Cardiac muscle cell (in vitro differentiated cells and primary cell): ENCODE measurements around the gene DDR2. TPM values are rescaled to one million over a fixed set of nuclear protein-coding genes. Genes with fewer than 3 reads are reported as not detected.
A peak's percentile ranks its signal among the peaks of the same experiment; 100 is the strongest.

Experiments used
- DNase-seq, 2 donors: peaks; one replicate each; pipeline versions ENCODE4 v3.0.0 to v3.0.0-alpha.2; 2010 to 2017; ENCODE audit warnings: low read depth in 1 of 2, low spot score in 1 of 2
- H3K27ac ChIP-seq: fragments of 200-600 bp; sonication (generic); 2 replicates; pipeline ENCODE4 v1.5.1; 2016
- H3K27me3 ChIP-seq: fragments of 200-600 bp; sonication (generic); 2 replicates; pipeline ENCODE4 v1.6.0; 2016; ENCODE audit warnings: control low read depth
- H3K36me3 ChIP-seq: fragments of 200-600 bp; sonication (generic); 2 replicates; pipeline ENCODE4 v1.5.1; 2016; ENCODE audit warnings: control low read depth
- H3K4me1 ChIP-seq: fragments of 200-600 bp; sonication (generic); 2 replicates; pipeline ENCODE4 v1.8.1; 2017; ENCODE audit warnings: low read depth, mild to moderate bottlenecking, mixed run types
- H3K4me3 ChIP-seq: fragments of 200-600 bp; sonication (generic); 2 replicates; pipeline ENCODE4 v1.5.1; 2016; ENCODE audit warnings: mild to moderate bottlenecking
- H3K9me3 ChIP-seq: fragments of 200-600 bp; sonication (generic); 2 replicates; pipeline ENCODE4 v1.5.1; 2017; ENCODE audit warnings: low read depth, mild to moderate bottlenecking, control low read depth
- polyA plus RNA-seq: library from polyadenylated mRNA; unstranded; fragments of >200 nt; fragmentation: Nextera tagmentation; extraction: Ambion mirVana; gene quantifications from 2 replicates; pipeline ENCODE4 v1.2.1, GENCODE V29; 2016
- total RNA-seq: library from RNA; depleted of rRNA; stranded (reverse); fragments of >200 nt; gene quantifications from 2 replicates; pipeline ENCODE4 v1.2.3, GENCODE V29; 2016
- TF ChIP-seq, protein P1 (sequence below): IDR thresholded peaks from 2 replicates; pipeline ENCODE4 v1.5.1; 2012; ENCODE audit warnings: low read depth, mild to moderate bottlenecking, low read length

The DDR2 gene
- total and polyA plus RNA-seq, 2 experiments from 2014 or later: 1.3 to 1.4 TPM

DNA sequence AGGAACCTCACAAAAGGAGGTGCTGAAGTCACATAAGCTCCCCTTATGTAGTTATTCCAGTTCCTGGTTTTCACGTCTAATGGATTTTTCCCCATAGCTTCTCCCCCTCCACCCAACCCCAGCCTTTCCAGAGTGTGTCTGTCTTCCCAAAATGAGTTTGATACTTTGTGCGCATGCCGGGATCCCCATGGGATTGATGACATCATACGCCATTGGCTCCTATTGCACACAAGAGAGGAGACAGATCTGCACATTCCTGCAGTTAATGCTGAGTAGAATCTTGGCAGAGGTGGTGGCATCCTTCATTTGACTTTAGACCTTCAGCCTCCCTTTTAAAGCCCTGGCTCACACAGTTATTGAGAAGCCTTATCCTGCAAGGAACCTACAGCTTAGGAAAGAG lies 71.4 kb downstream of the DDR2 start:
- H3K27me3 ChIP-seq: no peaks in the 10 kb centered on the region
- peak in 1 of 2 donors; percentile 32 for DNase-seq
- H3K36me3 ChIP-seq: no peaks in the 10 kb centered on the region
- no peak overlapping the region for H3K27ac ChIP-seq
- H3K4me3 ChIP-seq: no peak overlapping the region
- H3K9me3 ChIP-seq: no peaks in the 10 kb centered on the region
- TF ChIP-seq, protein P1, sequence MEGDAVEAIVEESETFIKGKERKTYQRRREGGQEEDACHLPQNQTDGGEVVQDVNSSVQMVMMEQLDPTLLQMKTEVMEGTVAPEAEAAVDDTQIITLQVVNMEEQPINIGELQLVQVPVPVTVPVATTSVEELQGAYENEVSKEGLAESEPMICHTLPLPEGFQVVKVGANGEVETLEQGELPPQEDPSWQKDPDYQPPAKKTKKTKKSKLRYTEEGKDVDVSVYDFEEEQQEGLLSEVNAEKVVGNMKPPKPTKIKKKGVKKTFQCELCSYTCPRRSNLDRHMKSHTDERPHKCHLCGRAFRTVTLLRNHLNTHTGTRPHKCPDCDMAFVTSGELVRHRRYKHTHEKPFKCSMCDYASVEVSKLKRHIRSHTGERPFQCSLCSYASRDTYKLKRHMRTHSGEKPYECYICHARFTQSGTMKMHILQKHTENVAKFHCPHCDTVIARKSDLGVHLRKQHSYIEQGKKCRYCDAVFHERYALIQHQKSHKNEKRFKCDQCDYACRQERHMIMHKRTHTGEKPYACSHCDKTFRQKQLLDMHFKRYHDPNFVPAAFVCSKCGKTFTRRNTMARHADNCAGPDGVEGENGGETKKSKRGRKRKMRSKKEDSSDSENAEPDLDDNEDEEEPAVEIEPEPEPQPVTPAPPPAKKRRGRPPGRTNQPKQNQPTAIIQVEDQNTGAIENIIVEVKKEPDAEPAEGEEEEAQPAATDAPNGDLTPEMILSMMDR: no peak
- H3K4me1 ChIP-seq: peaks cover 5% of the 10 kb centered on the region

DNA sequence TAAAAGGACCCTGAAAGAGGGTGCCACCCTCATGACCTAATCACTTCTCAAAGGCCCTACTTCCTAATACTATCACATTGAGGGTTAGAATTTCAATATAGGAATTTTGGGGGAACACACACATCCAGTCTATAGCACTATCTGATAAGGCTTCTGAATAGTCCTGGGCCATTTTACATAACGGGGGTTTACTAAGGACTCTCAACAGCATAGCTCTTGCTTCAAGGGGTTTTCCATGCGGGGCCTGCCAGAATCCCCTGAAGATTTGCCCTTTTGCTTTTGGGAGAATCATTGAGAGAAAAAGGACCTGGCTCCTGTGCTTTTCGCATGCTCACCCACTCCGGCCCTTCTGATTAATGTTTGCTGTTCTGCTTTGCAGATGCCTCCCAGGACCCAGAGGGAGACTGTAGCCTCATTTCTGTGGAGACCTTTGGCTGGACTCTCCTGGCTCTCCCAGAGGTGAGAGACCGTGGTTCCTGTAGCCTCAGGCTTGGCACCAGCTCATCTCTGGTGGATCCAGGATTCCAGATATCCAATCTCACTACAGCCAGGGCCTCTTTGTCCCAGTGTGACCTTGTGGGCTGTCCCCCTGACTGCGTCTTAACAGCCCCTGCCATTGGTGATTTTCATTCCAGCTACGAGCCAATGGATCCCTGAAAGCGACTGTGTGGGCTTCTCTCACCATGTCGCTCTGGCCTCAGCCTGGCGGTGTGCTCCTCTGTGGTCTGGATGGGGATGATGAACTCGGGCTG lies 72.6 kb downstream of the DDR2 start:
- Histone ChIP-seq H3K9me3 (no peaks in the 10 kb centered on the region), H3K4me1 (peaks cover 5% of the 10 kb centered on the region), H3K4me3 (no peak overlapping the region), H3K36me3 (no peaks in the 10 kb centered on the region), H3K27ac (no peak overlapping the region), H3K27me3 (no peaks in the 10 kb centered on the region)
- TF ChIP-seq, protein P1: no peak
- no peak for DNase-seq

DNA sequence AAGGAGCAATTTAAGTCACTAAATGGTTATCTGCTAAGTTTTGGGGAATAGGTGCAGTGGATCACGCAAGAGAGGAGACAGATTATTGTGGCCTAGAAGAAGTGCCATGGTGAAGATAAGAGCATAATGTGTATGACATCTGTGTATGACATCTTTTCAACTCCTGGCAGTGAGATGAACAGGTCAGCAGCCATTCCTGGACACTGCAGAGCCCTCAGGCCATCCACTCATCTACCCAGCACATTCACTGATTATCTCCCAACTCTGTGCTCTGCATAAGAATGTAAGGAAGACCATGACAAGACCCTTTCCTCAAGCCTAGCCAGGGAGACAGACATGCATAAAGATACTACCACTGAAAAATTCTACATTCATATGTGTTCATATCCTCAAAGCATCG lies 73.7 kb downstream of the DDR2 start:
- DNase-seq: no peak
- Histone ChIP-seq H3K36me3 (no peaks in the 10 kb centered on the region), H3K27ac (no peak overlapping the region), H3K9me3 (no peaks in the 10 kb centered on the region), H3K4me1 (peaks cover 5% of the 10 kb centered on the region), H3K27me3 (no peaks in the 10 kb centered on the region), H3K4me3 (no peak overlapping the region)
- TF ChIP-seq, protein P1: no peak

DNA sequence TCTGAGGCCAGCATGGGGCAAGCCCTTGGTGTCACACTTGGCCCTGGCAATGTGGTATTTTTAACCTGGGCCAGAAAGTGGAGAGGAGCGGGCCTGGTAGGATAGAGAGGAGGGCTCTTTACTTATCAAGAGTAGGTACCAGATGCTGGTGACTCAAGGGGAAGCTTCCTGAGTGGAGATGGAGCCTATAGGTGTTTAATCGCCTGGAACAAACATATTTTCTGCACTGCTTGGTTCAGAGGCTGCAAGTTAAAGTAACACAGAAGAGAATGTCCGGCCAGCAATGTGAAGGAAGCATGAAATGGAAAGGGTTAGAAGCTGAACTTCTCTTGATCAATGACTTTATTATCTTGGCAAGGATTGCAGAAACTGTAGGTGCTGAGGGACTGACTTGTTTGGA lies 74.3 kb downstream of the DDR2 start:
- Histone ChIP-seq H3K27me3 (no peaks in the 10 kb centered on the region), H3K36me3 (no peaks in the 10 kb centered on the region), H3K4me3 (no peak overlapping the region), H3K4me1 (peaks cover 5% of the 10 kb centered on the region), H3K27ac (no peak overlapping the region), H3K9me3 (no peaks in the 10 kb centered on the region)
- DNase-seq: no peak
- TF ChIP-seq, protein P1: no peak

DNA sequence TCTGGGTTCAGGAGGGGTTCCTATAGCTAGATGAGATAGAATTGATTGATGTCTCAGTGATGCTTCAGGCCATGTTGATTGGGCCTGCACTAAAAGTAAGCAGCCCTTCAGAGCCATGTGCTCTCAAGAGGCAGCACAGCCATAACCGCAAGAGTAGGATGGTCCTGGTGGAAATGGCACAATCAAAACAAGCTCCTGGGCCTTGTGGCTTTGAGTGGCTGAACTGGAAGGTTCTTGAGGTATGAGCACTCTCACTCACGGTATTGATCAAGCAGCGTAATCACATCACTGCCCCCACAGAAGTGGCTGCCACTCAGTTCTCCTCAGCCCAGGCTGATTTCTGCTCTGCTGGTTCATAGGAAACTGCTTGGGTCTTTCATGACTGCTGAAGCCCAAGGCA lies 76.0 kb downstream of the DDR2 start:
- Histone ChIP-seq H3K4me1 (peaks cover 5% of the 10 kb centered on the region), H3K9me3 (no peaks in the 10 kb centered on the region), H3K4me3 (no peak overlapping the region), H3K27me3 (no peaks in the 10 kb centered on the region), H3K27ac (no peak overlapping the region), H3K36me3 (no peaks in the 10 kb centered on the region)
- DNase-seq: no peak
- TF ChIP-seq, protein P1: no peak
